Measurements from ENCODE around the gene MYOM1. TPM values are rescaled to one million over a fixed set of nuclear protein-coding genes. Genes with fewer than 3 reads are reported as not detected.

The MYOM1 gene
- total RNA-seq, 1 donor from 2014 or later: 1.3 TPM

GRCh38 chr18:3186678-3187658 lies 32.8 kb downstream of the MYOM1 start:
- DNase-seq: no peak
- Mint-ChIP-seq H3K27ac (ENCODE audit: unreplicated experiment) (no peak overlapping the region), H3K4me1 (ENCODE audit: low read depth, unreplicated experiment) (peaks cover 8% of the 10 kb centered on the region), H3K4me3 (ENCODE audit: unreplicated experiment) (no peak overlapping the region), H3K36me3 (ENCODE audit: unreplicated experiment) (no peaks in the 10 kb centered on the region), H3K27me3 (ENCODE audit: unreplicated experiment) (no peaks in the 10 kb centered on the region), H3K9me3 (ENCODE audit: unreplicated experiment) (no peaks in the 10 kb centered on the region)
- no peak for TF ChIP-seq CTCF (IDR thresholded peaks at IDR 0.05; ENCODE audit: partially characterized antibody, unreplicated experiment)

- peaks cover 8% of the 10 kb centered on the region for H3K4me1 Mint-ChIP-seq (ENCODE audit: low read depth, unreplicated experiment)
- H3K4me3 Mint-ChIP-seq (ENCODE audit: unreplicated experiment): no peak overlapping the region
- H3K9me3 Mint-ChIP-seq (ENCODE audit: unreplicated experiment): no peaks in the 10 kb centered on the region
- no peak overlapping the region for H3K27ac Mint-ChIP-seq (ENCODE audit: unreplicated experiment)
- TF ChIP-seq CTCF (IDR thresholded peaks at IDR 0.05; ENCODE audit: partially characterized antibody, unreplicated experiment): no peak
- DNase-seq: no peak
- no peaks in the 10 kb centered on the region for H3K36me3 Mint-ChIP-seq (ENCODE audit: unreplicated experiment)
- no peaks in the 10 kb centered on the region for H3K27me3 Mint-ChIP-seq (ENCODE audit: unreplicated experiment)
Observed at GRCh38 chr18:3184275-3184963, 35.3 kb downstream of the MYOM1 start.

- Mint-ChIP-seq H3K27ac (ENCODE audit: unreplicated experiment) (no peak overlapping the region), H3K4me3 (ENCODE audit: unreplicated experiment) (no peak overlapping the region), H3K4me1 (ENCODE audit: low read depth, unreplicated experiment) (peaks cover 8% of the 10 kb centered on the region), H3K9me3 (ENCODE audit: unreplicated experiment) (no peaks in the 10 kb centered on the region), H3K27me3 (ENCODE audit: unreplicated experiment) (no peaks in the 10 kb centered on the region), H3K36me3 (ENCODE audit: unreplicated experiment) (no peaks in the 10 kb centered on the region)
- TF ChIP-seq CTCF (IDR thresholded peaks at IDR 0.05; ENCODE audit: partially characterized antibody, unreplicated experiment): no peak
- no peak for DNase-seq
Observed at GRCh38 chr18:3183103-3183717, 36.6 kb downstream of the MYOM1 start.

DNA sequence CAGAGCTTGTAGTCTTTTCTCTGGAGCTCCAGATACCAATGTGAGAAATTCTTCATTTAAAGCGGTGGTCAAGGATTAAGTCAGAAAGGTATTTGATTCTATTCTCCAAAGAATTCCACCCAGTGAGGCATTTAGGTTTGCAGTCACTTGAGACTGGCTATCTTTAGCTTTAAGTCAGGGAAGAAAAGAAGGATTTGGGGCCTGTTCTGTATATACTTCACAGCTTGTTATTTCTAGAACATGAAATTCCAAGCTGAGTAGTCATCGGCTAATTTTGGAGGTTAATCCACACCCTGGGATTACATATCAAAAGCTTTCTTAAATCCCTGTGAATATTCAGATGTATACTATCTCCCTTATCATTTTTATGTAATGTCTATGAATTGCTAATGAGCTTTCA lies 39.4 kb downstream of the MYOM1 start:
- Mint-ChIP-seq H3K4me3 (ENCODE audit: unreplicated experiment) (no peak overlapping the region), H3K36me3 (ENCODE audit: unreplicated experiment) (no peaks in the 10 kb centered on the region), H3K4me1 (ENCODE audit: low read depth, unreplicated experiment) (peaks cover 9% of the 10 kb centered on the region), H3K27me3 (ENCODE audit: unreplicated experiment) (no peaks in the 10 kb centered on the region), H3K9me3 (ENCODE audit: unreplicated experiment) (no peaks in the 10 kb centered on the region), H3K27ac (ENCODE audit: unreplicated experiment) (no peak overlapping the region)
- TF ChIP-seq CTCF (IDR thresholded peaks at IDR 0.05; ENCODE audit: partially characterized antibody, unreplicated experiment): no peak
- no peak for DNase-seq

Data from glutamatergic neuron (in vitro differentiated cells).